HG02759 (cell line): ENCODE results near the gene ITIH5.
"Not testable (repeated sequence)": the region's sequence is repeated elsewhere in the genome, so short reads cannot be mapped to it uniquely, and the experiment has no call there.

Experiments used
- ATAC-seq: cut with Tn5 transposase; IDR thresholded peaks from one replicate; pipeline ENCODE4 v1.9.1; 2021; ENCODE audit warnings: mild to moderate bottlenecking, moderate library complexity; ENCODE audit not compliant: unreplicated experiment

The ITIH5 gene

DNA sequence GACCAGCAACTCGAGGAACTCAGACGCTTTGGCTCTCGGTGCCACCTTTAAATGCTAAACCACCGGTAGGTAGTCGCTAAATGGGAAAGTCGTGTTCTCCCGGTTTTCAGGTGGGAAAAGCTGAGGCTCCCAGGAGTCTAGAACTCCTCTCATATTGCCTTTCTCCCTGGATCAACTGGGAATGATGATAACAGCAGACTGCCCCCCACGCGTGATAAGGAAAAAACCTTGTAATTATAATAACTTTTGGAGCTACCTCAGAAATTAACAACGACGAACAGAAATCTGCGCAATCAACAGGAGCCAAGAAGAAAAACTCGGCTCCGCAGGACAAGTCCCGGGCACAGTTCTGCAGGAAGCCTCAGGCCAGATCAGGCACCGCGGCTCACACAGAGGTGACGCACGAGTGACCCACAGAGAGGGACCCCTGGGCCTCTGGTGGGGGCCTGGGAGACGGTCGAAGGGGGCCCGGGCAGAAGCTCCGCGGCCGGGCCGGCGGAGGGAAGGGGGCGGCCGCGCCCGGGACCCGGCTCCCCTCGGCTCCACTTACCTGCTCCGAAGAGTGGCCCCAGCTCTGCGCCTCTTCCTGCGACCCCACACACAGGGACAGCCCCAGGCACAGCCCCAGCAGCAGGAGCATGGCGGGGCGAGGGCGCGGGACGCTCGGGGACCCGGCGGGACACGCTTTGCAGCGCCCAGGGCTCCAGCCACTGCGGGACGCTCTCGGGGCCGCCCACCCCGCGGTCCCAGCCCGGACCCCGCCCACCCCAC, at the start of gene ITIH5:
Gene ITIH5 (minus strand): TSS at position 714 of the 771 bp plus-strand sequence. CDS start 74 bp downstream, at position 640.
- ATAC-seq: no peak

DNA sequence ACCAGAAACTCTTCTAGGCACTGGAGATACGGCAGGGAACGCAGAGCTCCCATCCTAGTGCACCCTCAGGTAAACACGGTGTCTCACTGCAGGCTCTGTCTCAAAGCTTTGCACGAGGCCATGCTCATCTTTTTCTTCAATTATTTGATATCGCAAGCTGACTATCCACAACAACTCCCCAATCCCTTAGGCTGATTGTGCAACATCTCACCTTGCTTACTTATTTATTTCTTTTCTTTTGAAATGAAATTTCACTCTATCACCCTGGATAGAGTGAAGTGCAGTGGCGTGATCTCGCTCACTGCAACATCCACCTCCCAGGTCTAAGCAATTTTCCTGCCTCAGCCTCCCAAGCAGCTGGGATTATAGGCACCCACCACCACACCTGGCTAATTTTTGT, 48.7 kb upstream of the ITIH5 start:
- ATAC-seq: no peak

DNA sequence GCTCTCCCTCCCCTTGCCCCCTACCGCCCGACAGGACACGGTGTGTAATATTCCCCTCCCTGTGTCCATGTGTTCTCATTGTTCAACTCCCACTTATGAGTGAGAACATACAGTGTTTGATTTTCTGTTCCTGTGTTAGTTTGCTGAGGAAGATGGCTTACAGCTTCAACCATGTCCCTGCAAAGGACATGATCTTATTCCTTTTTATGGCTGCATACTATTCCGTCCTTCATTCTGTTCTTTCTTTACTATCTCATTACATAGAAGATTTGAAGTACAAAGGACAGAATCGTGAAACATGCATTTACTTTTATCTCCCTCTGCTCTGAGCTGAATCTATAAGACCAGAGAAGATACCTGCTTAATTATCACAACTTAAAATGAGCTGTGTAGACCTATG, 44.3 kb upstream of the ITIH5 start:
- not testable (repeated sequence) for ATAC-seq

DNA sequence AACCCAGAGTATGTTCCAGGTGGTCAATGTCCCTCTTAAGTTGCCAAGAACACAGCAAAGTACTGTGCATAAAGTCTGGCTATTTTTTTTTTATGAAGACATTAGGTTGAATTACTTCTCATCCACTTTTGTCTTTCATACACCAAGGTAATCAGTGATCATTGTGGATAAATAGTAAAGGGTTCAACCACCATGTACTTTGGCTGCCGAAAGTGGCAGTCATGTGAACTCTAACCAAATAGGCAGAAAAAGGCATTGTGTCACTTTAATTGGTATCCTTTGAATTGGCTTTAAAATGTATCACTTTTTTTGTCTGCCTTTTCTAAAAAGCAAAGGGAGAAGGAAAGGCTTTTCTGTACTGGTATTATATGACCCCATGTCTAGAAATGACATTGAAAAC, 43.7 kb upstream of the ITIH5 start:
- no peak for ATAC-seq

DNA sequence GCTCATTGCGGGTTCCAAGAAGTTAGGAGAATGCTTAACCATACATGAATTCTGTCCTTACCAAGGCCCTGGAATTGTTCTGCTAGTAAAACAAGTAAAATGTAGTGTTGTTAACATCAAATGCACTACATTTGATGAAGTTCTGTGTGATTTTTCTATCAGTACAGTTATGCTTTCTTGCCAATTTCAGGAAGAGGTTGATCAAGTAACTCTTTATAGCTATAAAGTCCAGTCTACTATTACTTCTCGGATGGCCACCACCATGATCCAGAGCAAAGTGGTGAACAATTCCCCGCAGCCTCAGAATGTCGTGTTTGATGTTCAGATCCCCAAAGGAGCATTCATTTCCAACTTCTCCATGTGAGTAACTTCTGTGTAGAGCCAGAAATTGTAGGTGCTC, 42.1 kb upstream of the ITIH5 start:
- no peak for ATAC-seq

DNA sequence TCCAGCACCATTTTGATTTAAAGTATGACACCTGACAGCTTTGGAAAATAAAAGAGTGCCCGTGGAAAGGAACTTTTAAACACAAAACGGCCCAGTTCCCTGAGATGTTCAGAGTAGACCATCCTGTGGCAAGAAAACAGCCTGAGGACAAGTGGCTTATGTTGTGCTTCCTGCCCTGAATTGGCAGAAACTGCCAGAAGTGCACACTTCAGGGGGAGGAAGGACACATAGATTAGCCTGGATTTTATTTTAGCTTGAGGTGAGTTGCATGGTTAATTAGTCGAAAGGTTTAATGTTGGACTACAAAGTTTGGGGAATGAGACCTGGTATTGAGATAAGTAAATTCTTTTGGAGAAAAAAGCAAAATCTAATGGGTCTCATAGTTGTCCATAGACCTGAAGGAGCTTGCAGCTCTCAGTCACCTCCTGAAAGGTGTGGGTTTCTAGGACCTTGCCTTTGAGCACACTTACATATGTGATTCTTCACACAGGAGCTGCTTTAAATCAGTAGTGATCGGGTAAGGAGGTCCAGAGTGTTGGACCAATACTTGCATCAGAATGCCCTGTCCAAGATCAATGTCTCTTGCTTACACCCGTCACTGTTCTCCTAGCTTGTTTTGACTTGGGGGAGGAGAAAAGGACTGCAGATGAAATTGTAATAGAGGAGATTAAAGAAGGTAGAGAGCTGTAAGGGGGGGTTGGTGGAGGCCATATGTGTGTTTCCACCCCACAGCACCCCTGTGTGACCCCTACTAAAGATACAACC, 41.3 kb upstream of the ITIH5 start:
- ATAC-seq: no peak

DNA sequence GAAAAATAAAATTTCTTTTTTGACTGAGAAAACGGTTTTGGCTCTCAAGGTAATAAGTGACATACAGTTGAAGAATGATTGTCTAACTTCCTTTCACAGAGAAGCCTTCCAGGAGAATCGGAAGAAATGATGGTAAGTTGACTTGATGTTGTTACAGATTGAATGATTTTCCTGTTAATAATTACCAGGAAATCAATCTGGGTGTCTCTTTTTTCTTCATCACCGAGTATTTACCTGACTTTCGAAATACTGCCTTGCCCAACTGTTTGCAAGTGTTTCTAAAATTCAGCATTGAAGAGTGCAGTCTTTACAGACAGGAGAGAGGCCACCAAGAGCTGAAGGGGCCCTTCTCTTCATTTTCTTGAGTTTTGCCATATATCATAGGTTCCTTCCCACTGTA, 40.3 kb upstream of the ITIH5 start:
- ATAC-seq: no peak

DNA sequence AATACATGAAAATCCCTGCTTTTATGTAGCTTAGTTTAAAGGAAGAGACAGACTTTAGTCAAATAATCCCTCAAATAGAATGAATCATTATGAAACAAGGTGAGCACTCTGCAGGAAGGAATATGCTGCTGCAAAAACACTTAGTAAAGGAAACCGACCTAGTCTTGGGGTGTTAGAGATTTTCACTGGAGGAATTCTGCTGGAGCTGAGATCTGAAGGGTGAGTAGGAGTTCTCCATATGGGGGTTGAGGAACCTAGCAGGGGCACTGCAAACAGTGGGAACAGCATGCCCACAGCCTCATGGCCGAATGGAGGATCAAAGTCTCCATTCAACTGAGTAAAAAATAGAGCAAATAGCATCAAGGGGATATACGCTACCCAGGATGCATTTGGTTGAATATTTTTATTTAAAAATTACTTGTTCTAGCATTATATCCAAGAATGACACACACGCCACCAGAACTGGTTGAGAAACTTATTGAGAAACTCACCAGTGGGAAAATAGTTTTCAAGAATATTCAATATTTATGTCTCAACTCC, 39.8 kb upstream of the ITIH5 start:
- ATAC-seq: no peak

DNA sequence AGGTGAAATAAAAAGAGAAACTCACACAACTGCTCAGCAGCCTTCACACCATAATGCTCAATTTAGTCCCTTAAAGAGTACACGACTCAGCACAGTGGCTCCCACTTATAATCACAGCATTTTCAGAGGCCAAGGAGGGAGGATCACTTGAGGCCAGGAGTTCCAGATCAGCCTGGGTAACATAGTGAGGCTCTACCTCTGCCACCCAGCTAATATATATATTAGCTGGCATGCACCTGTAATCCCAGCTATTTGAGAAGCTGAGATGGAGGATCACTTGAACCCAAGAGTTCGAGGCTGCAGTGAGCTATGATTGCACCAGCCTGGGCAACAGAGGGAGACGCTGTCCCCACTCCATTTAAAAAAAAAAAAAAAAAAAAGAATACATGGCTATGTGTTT, 38.6 kb upstream of the ITIH5 start:
- ATAC-seq: no peak

DNA sequence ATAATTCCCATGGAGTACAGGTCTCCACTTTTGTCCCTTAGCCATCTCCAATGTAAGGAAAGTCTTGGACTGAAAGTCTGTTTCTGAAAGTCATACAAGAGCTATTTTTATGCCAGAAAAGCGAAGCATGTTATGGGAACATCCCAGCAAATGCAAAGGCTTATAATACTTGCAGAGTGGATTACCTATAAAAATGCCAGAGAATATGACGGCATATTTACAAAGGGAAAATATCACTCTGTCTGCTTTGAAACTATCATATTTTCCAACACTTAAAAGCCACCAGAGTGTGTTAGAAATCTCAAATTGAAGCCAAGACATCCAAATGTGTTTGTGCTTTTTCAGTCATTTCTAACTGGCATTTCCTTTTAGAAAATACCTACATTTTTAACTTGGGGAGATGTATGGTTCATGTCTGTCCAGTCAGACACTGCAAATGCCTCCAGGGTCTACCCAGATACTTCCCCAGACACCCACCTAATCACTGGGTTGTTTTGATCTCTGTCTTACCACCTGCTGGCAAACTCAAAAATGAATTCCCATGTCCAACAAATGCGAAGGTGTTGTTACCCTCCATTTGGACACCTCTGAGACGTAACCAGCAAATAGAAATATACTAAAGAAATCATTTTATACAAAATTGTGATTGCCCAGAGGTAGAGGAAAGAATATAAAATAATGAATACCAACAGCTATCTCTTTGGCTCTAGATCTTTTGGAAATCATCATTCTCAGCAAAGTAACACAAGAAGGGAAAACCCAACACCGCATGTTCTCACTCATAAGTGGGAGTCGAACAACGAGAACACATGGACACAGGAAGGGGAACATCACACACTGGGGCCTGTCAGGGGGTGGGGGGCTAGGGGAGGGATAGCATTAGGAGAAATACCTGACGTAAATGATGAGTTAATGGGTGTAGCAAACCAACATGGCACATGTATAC, 37.6 kb upstream of the ITIH5 start:
- ATAC-seq: no peak

DNA sequence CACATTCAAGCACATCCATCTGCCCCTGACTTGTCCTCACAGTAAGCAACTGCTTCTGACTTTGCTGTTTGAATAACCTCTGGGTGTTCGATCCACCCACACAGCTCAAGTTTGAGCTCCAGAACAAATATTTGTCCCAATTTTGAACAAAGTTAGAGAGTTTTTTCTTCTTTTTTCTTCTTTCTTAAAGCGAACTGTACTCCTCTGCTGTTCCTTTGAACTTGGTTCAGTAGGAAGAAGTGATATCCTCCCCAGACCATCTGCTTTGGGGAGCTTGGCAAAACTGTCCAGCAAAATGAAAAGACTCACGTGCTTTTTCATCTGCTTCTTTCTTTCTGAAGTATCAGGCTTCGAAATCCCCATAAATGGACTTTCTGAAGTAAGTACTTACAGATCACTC, 36.4 kb upstream of the ITIH5 start, which contains the start of gene ITIH2:
Gene ITIH2 (plus strand): TSS at position 177 of the 400 bp plus-strand sequence. CDS start 119 bp downstream, at position 296.
- no peak for ATAC-seq

DNA sequence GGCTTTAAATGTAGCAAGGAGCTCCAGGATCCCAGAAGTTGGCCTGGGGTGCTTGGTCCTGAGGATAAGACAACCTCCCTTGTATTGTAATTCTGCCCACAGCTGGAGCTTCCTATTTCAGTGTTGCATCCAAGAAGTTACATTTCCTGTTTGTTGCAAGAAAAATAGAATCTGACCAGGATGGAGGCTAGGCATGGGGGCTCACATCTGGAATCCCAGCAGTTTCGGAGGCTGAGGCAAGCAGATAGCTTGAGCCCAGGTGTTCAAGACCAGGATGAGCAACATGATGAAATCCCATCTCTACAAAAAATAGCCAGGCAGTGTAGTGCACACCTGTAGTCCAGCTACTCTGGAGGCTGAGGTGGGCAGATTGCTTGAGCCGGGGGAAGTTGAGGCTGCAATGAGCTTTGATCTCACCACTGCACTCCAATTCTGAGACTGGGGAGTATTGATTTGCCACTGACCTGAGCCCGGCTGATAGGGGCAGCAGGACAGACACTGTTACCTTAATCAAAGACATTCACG, 35.6 kb upstream of the ITIH5 start:
- no peak for ATAC-seq

DNA sequence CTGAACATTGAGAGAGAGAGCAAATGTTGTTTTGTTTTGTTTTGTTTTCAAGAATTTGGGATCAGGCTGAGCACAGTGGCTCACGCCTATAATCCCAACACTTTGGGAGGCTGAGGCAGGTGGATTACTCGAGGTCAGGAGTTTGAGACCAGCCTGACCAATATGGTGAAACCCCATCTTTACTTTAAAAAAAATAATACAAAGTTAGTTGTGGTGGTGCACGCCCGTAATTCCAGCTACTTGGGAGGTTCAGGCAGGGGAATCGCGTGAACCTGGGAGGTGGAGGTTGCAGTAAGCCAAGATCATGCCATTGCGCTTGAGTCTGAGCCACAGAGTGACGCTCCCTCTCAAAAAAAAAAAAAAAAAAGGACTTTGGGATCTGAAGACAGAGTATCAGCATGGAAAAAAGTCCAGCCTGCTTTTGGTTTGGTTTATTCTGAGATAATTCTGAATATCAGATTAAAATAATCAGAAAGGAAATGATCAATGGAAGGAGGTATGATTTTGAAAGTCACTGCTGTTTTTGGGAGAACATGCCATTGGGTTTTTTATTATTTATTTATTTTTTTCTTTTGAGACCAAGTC, 34.5 kb upstream of the ITIH5 start:
- no peak for ATAC-seq

DNA sequence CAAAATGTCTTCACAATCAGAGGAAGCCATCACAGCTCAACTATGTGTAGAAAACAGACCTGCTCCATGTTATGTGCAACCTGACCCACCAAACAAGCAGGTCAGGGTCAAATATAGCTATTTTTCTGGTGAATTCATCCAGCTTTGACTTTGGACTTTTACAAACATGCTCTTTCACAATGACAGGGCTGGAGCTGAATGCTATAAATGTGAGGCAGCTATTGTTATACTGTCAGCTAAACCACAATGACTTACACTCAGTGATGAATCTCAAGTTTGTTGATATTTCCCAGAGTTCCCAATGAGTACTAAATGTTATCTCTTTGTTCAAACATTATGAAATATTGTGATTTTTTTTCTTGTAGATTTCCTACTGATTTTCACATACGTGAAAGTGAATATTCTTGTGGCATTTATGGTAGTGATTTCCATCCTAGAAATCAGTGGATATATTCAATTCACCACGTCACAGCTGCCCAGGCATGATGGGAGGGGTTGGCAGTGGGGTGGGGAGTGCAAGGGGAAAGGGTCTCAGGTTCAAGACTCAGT, 33.9 kb upstream of the ITIH5 start:
- ATAC-seq: no peak

DNA sequence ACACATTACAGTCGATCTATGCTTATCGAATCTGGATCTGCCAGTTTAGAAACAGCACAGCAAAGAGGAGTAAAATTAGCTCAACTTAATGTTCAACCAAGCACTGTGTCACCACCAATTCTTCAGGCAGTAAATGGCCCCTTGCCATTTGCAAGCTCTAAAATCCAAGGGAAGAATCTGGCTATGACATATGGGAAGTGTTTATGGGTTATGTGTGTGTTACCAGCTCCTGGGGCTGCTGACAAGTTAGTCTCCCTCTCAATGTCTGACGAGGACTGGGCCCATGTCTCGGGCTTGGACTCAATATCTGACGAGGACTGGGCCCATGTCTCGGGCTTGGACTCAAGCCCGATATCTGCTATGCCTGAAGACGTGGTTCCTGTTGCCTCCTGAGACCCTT, 30.7 kb upstream of the ITIH5 start:
- no peak for ATAC-seq

DNA sequence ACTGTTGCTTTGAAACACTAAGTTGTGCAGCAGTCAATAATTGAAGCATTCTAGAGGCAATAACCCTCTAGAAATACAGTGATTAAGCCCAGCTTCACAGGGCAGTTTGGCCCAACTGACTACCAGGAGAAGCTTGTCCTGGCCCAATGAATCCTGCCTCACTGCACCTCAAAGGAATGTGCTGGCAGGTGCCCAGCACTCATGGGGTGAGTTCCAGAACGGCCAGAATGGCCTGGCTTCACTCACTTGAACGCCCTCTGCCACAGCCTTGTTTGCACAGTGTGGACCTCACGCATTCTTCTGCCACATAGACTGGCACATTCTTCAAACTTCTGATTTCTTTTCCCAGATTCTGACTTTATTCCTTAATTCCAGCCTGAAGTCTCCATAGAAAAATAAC, 29.8 kb upstream of the ITIH5 start:
- no peak for ATAC-seq

DNA sequence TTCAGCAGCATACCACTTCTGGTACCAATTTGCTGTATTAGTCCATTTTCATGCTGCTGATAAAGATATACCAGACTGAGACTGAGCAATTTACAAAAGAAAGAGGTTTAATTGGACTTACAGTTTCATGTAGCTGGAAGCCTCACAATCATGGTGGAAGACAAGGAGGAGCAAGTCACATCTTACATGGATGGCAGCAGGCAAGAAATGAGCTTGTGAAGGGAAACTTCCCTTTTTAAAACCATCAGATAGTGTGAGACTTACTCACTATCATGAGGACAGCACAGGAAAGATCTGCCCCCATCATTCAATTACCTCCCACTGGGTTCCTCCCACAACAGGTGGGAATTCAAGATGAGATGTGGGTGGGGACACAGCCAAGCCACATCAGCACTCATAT, 26.4 kb upstream of the ITIH5 start:
- not testable (repeated sequence) for ATAC-seq

DNA sequence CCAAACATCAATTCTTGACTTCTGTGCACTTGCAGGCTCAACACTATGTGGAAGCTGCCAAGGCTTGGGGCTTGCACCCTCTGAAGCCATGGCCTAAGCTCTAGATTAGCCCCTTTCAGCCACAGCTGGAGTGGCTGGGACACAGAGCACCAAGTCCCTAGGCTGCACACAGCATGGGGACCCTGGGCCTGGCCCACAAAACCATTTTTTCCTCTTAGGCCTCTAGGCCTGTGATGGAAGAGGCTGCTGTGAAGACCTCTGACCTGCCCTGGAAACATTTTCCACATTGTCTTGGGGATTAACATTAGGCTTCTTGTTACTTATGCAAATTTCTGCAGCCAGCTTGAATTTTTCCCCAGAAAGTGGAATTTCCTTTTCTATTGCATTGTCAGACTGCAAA, 25.6 kb upstream of the ITIH5 start:
- ATAC-seq: not testable (repeated sequence)

DNA sequence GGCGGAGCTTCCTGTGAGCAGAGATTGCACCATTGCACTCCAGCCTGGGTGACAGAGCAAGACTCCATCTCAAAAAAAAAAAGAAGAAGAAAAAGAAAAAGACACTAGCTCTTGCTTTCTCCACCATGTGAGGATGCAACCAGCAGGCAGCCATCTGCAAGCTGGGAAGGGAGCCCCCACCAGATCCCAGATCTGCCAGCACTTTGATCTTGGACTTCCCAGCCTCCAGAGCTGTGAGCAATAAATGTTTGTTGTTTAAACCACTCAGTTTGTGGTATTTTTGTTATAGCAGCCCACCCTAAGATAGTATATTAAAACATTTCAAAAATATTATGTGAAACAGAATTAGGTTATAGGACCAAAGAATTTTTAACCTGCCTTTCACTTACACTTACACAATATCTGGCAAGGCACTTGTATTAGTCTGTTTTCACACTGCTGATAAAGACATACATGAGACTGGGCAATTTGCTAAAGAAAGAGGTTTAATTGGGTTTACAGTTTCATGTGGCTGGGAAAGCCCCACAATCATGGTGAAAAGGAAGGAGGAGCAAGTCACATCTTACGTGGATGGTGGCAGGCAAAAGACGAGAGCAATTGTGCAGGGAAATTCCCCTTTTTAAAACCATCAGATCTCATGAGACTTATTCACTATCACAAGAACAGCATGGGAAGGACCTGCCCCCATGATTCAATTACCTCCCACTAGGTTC, 24.3 kb upstream of the ITIH5 start:
- ATAC-seq: not testable (repeated sequence)
